ENCODE measurements around the gene ABCF1. TPM values are rescaled to one million over a fixed set of nuclear protein-coding genes. Genes with fewer than 3 reads are reported as not detected.

ABCF1 gene
- total and polyA plus RNA-seq, 9 of the 15 experiments (the other 6 are each of a cell fraction or from before 2014, with no cell fraction given) = 41.6 to 193 (median 102) TPM

GRCh38 chr6:30530014-30530413, 41.2 kb upstream of the ABCF1 start (continued):
- TF ChIP-seq, protein P1, sequence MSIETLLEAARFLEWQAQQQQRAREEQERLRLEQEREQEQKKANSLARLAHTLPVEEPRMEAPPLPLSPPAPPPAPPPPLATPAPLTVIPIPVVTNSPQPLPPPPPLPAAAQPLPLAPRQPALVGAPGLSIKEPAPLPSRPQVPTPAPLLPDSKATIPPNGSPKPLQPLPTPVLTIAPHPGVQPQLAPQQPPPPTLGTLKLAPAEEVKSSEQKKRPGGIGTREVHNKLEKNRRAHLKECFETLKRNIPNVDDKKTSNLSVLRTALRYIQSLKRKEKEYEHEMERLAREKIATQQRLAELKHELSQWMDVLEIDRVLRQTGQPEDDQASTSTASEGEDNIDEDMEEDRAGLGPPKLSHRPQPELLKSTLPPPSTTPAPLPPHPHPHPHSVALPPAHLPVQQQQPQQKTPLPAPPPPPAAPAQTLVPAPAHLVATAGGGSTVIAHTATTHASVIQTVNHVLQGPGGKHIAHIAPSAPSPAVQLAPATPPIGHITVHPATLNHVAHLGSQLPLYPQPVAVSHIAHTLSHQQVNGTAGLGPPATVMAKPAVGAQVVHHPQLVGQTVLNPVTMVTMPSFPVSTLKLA (conservative IDR thresholded peaks at IDR 0.05) = 0 out of 4 replicates have a peak, but pooled peaks of 1 of the 2 experiments have one; percentile 11
- TF ChIP-seq, protein P2, sequence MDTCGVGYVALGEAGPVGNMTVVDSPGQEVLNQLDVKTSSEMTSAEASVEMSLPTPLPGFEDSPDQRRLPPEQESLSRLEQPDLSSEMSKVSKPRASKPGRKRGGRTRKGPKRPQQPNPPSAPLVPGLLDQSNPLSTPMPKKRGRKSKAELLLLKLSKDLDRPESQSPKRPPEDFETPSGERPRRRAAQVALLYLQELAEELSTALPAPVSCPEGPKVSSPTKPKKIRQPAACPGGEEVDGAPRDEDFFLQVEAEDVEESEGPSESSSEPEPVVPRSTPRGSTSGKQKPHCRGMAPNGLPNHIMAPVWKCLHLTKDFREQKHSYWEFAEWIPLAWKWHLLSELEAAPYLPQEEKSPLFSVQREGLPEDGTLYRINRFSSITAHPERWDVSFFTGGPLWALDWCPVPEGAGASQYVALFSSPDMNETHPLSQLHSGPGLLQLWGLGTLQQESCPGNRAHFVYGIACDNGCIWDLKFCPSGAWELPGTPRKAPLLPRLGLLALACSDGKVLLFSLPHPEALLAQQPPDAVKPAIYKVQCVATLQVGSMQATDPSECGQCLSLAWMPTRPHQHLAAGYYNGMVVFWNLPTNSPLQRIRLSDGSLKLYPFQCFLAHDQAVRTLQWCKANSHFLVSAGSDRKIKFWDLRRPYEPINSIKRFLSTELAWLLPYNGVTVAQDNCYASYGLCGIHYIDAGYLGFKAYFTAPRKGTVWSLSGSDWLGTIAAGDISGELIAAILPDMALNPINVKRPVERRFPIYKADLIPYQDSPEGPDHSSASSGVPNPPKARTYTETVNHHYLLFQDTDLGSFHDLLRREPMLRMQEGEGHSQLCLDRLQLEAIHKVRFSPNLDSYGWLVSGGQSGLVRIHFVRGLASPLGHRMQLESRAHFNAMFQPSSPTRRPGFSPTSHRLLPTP (IDR thresholded peaks at IDR 0.05; ENCODE audit: borderline replicate concordance, extremely low read depth, insufficient read length) = no peak
- TF ChIP-seq RHOXF2B (CRISPR knock-in tag; conservative IDR thresholded peaks at IDR 0.05) (no peak), RERE (CRISPR knock-in tag; IDR thresholded peaks at IDR 0.05; ENCODE audit: borderline replicate concordance) (no peak), HOMEZ (CRISPR knock-in tag; IDR thresholded peaks at IDR 0.05) (no peak), CBX2 (IDR thresholded peaks at IDR 0.05; ENCODE audit: insufficient read depth, low read length, poor library complexity, severe bottlenecking) (no peak), NR3C1 (CRISPR knock-in tag; IDR thresholded peaks at IDR 0.05) (no peak), ZNF212 (CRISPR knock-in tag; IDR thresholded peaks at IDR 0.05) (no peak), FOXM1 (IDR thresholded peaks at IDR 0.05; ENCODE audit: low read depth) (no peak), FOXM1 (CRISPR knock-in tag; IDR thresholded peaks at IDR 0.05; ENCODE audit: low read depth) (no peak), HNRNPL (IDR thresholded peaks at IDR 0.05; ENCODE audit: low read depth, low read length) (no peak), NR2C2 (CRISPR knock-in tag; IDR thresholded peaks at IDR 0.05) (no peak), NR2C2 (tag; IDR thresholded peaks at IDR 0.05) (peak; percentile 66)

Measured in K562 (cell line).